Stimulated activated naive CD4-positive, alpha-beta T cell (primary cell): ENCODE measurements around the gene RNF227.

Experiments used
- DNase-seq, 6 experiments: peaks; one replicate each; lab custom pipeline; 2025; lab: John Stamatoyannopoulos, UW

The RNF227 gene

DNA sequence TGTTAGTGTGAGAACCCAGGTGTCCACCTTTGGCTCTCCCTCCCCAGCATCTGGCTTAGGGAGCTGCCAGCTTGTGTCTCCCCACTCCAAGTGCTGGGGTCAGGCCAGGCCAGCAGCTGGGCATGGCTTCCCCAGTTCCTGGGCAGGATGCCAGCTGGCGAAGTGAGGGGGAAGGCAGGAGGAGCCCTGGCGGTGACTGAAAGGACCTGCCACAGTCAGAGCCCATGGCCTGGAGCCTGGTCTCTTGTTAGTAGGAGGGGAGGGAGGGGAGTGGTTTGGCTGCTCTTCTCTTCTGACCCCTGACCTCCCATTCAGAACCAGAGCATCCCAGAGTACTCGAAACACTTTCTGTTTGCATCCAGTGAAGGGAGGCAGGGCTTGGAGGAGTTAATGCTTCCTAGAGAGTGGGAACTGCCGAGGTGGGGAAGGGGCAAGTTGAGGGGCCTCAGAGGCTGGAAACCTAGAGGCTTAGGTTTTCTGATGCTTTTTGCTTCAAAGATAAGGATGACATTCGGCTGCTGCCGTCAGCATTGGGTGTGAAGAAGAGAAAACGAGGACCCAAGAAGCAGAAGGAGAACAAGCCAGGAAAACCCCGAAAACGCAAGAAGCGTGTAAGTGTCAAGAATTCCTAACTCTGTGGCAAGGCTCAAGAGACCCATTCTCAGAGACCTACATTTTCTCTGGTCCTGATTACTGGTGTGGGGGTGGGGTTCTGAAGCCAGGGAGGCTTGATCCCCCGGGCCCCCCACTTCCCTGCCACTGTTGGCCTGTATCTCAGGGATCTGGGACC lies 26.7 kb downstream of the RNF227 start:
- DNase-seq = peak in 1 of 6 experiments; percentile 36

DNA sequence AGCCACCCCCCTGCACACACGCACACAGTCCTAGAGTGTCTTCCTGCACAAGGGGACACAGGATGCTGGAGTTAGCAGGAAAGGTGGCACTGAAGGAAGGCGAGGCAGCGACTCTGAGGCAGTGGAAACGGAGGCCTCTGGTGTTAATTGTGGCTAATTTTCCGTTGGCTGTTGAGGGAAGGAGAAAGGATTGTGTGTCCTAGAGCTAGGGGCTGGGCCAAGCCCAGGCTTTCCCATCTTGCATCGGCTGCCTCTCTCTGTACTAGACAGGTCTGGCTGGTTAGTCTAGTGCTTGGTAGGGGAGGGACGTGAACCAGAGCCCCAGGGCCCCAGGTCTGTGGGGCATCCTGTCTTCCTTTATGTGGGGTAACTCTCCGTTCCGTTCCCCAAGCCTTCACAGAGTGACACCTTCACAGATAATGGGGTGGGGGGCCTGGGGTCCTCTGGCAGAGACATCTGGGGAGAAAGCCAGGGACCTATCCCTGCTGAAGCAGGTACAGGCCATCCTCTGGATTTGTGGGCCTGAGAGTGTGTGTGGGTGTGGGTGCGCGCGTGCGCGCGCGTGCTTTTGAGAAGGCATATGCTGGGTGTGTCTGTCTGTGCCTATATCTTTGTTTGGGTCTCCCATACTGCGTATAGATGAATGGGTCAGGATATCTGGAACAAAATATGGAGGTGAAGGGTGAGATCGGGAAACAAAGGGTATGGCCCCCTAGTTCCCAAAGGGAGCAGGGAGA lies 27.7 kb downstream of the RNF227 start, which contains the start of gene CHD3:
Gene CHD3, plus strand, starts transcription at position 606 of the 737 bp plus-strand sequence. CDS start 212 bp downstream, outside the sequence.
- DNase-seq = peak; percentile 17 to 53 (median 44)

DNA sequence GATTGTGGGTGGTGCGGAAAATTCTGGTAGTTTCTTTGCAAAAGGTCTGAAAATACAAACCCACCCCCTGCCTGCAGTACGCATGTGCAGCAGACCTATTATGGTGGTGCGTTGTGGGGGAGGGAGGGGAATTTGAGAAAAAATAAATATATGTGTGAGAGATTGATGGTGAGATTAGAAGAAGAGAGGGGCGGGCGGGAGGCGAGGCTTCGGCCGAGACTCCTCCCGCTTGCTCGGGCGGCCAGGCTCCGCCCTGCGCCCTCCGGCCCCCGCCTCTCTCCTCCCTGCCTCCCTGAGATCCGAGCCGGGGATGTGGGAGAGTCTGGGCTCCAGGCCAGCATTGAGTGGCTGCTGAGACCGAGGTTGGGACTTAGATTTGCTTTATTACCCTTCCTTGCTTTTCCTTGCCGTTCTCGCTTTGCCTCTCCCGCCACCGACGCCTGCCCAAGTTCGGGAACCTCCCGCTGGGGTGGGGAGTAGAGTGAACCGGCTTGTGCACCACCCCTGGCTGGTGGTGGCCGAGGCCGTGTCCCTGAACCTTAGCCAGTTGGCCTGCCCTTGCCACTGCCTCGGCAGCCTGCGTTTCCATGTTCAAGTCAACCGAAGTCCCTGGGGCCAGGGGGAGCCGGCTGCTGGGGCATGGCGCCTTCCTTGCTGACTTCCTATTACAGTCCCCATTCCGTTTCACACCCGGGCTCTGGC lies 28.5 kb downstream of the RNF227 start:
- peak; percentile 71 to 95 (median 92) for DNase-seq

DNA sequence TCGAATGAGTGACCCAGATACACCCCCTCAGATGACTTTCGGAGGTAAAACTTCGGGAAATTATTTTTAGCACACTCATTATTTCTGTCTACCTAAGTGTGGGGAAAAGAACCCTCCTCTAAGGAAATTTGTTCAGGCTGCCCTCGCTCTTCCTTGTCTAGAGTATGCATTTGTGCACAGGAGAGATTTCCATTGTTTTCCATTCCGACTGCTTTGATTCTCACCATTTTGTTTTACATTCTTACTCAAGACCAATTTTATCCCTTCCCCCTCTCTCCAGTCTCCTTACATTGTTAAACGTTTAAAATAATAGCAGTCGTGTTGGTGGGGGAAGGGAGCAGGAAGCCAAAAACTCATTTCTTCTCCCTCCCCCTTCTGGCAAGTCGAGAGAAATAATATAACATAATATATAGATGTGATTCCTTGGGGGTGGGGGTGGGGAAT lies 29.0 kb downstream of the RNF227 start:
- DNase-seq = no peak

DNA sequence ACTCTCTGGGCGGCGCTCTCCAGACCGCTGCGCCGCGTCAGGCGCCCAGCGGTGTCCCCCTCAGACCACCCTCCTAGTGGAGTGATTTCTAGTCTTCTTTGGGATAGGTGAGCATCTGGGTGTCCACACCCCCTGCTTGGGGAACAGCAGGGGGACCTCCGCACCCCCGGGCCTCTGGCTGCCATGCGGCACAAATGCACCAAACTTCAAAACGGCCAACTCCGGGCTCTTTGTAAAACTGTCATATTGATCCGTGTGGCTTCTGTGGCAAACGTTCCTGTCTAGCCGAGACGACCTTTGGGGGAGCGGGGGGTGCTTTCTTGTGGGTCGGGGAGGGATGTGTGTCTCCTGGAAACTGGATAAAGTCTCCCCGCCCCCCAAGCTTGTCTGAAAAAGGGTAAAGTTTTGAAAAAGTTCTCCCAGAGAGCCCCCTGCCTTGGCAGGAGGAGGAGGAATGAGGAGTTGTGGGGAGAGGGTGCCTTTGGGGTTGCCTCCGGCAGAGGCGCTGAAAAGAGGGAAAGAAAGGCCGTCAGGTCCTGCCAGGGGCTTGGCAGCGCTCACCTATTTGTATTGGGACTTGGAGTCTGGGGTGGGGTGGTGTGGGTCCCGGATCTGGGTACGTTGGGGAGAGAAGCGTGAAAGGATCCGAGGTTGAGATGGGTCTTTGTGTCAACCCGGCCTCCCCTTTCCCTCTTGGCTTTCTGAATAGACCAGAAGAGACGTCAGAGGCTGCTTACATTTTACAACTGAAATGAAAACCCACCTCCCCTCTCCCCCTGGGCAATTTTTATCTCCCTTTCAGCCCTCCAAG lies 29.7 kb downstream of the RNF227 start:
- peak; percentile 64 to 77 (median 66) for DNase-seq

GRCh38 chr17:7885367-7886226 lies 30.5 kb downstream of the RNF227 start:
- peak in 3 of 6 experiments; percentile 38 to 53 (median 45) for DNase-seq

DNA sequence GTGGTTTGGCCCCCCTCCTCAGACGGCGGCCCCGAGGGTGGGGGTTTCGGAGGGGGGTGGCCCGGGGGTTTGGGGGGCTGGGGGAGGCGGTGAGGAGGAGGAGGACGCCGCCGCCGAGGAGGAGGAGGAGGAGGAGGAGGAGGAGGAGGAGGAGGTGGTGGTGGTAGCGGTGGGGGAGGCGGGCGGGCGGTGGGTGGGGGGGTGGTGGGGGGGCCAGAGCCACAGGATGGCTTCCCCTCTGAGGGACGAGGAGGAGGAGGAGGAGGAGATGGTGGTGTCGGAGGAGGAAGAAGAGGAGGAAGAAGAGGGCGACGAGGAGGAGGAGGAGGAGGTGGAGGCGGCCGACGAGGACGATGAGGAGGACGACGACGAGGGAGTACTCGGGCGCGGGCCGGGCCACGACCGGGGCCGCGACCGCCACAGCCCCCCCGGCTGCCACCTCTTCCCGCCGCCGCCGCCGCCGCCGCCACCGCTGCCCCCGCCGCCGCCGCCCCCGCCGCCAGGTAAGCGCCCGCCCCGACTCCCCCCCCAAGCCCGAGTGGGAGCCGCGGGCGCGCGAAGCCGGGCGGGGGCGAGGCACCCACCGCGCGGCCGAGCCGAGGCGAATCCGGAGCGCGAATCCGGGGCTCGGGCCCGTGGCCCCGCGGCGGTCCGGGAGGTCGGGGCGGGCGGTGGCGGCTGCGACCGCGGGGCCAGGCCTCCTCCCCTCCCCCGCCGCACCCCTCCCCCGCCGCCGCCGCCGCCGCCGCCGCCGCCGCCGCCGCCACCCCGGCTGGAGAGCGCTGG lies 31.3 kb downstream of the RNF227 start:
- peak in 4 of 6 experiments; percentile 30 to 45 (median 36) for DNase-seq

- peak; percentile 30 to 60 (median 43) for DNase-seq
Observed at GRCh38 chr17:7883781-7884386, 32.2 kb downstream of the RNF227 start.

DNA sequence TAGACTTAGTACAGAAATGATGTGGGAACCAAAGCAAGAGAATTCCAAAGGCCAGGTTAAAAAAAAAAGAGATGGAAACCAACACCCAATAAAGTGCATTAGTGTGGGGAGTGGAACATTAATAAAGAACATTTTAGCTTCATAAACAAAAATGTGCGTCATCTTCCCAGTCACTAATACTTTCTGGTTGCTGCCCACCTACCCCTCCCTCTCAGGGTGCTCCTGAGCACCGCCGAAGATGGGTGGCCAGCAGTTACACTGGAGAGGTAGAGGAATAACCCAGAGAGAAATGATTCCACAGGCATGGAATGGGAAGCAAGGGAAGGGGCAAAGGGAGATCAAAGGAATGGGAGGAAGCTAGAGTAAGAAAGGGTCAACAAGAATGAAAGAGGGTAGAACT lies 33.5 kb downstream of the RNF227 start:
- DNase-seq = no peak

DNA sequence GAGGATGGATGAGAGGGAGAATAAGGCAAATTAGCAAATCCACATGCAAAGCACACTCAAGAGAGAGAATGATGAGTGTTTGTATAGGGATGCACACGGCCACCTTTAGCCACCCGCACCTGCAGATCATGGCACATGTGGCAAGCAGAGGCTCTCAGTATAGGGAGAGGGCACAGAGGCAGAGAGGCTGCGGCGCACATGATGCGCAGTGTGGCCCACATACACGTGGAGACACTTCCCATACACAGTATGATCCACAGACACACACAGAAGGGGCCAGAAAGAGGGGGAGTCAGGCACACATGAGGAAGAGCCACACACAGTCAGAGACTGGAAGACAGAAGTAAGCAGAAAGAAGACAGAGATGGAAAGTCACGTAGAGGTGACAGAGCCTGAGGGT lies 34.0 kb downstream of the RNF227 start:
- DNase-seq = no peak

DNA sequence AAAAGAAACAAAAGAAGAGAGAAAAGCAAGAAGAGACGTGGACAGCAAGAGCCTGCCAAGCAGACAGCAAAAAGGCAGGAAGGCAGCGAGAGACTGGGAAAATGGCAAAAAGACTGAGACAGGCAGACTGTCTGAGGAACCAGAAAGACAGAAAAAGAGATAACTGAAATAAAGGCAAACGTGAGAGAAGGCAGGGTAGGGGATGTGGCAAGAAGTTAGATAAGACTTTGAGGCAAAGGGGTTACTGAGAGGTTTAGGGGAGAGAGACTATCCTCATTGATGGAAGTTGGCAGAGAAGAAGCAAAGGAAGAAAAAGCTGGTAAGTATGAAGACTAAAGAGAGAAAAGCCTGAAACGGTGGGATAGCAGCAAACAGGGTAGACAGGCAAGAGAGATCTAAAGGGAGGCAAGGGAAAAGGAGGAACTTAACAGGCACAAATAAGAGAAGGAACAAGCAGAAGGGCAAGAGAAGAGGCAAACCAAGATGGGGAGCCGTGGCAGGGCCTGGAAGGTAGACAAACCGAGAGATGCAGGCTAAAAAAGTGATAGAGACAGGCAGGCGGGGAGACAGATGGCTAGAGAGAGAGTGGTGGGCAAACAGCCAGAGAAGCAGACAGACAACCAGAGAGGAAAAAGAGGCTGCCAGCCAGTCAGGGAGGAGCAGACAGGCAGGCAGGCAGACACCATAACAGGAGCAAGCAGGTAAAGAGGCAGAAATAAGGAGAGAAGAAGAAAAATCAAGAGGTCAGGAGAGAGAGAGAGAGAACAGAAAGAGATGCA lies 34.6 kb downstream of the RNF227 start:
- no peak for DNase-seq

- no peak for DNase-seq
Observed at GRCh38 chr17:7880076-7880868, 35.8 kb downstream of the RNF227 start.

GRCh38 chr17:7878234-7878633 lies 37.9 kb downstream of the RNF227 start:
- no peak for DNase-seq

- no peak for DNase-seq
Observed at GRCh38 chr17:7875804-7876370, 40.2 kb downstream of the RNF227 start.

GRCh38 chr17:7873051-7873450 lies 43.0 kb downstream of the RNF227 start:
- no peak for DNase-seq

GRCh38 chr17:7867881-7868329 lies 48.2 kb downstream of the RNF227 start:
- peak in 2 of 6 experiments; percentile 21 to 24 for DNase-seq

DNA sequence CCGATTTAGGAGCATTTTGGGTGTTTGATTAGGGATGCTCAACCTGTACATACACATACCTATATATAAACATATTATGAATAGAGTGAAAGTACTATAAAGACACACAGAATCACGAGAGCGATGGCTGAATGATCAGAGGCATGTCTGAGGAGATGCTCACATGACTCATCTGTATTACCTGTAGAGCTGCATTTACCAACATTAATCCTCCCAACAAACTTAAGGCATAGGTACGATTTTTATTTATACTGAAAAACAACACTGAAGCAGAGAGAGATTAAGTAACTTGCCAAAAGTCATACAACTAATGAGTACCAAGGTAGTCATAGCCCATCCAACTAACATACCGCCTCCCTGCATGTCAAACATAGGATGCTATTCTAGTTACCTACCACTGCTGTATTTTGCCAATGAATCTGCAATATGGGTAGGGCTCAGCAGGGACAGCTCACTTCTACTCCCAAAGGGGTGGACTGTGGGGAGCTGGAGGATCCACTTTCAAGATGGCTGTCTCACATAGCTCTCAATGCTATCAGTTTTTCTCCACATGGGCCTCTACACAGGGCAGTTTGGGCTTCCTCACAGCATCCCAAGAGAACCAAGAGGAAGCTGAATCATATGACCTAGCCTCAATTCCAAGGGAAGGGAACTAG lies 51.0 kb downstream of the RNF227 start:
- no peak for DNase-seq
